Keratinocyte (primary cell): Measurements from ENCODE around the gene TMEM238.

Source experiments
- CTCF ChIP-seq, 3 experiments: IDR thresholded peaks in 1 of 3; conservative IDR thresholded peaks in 1 of 3; optimal IDR thresholded peaks in 1 of 3; 2 replicates in 2 of 3; 3 replicates in 1 of 3; pipeline versions ENCODE3 to v1.5.1; 2011; ENCODE audit warnings: low read length in 3 of 3, mild to moderate bottlenecking in 3 of 3, moderate library complexity in 2 of 3, control low read depth in 1 of 3, inconsistent platforms in 1 of 3; ENCODE audit not compliant: insufficient read depth in 2 of 3; ENCODE audit errors: extremely low read depth in 1 of 3
- EZH2 ChIP-seq: IDR thresholded peaks from one replicate; pipeline ENCODE4 v1.6.1; 2012; ENCODE audit warnings: inconsistent platforms, mild to moderate bottlenecking, low read length, moderate library complexity

DNA sequence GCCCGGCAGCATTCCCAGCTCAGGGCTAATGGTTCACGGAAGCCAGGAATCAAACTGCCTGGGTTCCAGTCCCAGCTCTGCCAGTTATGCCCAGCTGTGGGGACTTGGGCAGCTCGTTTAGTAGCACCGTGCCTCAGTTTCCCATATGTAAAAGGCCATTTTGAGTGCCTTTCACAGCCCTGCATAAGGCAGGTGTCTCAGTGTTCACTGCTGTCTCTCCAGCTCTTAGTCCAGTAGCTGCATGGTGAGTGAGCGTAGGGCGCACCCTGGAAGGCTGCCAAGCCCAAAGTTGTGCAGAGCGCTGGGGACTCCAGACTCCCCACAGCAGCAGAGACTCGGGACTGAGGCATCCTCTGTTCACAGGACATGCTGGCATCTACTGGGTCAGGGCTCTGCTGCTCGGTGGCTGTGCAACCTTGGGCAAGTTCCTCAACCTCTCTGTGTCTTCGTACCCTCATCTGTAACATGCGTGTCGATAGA, 7.1 kb upstream of the TMEM238 start:
- TF ChIP-seq CTCF (optimal IDR thresholded peaks at IDR 0.05 in 1 of 3, IDR thresholded peaks at IDR 0.05 in 1 of 3, conservative IDR thresholded peaks at IDR 0.05 in 1 of 3; ENCODE audit: extremely low read depth in 1 of 3, insufficient read depth in 2 of 3, low read length in 3 of 3): no peak
- no peak for TF ChIP-seq EZH2
